Upper lobe of left lung (tissue), 6 donors: ENCODE data around the gene RNF40. TPM values are rescaled to one million over a fixed set of nuclear protein-coding genes. Genes with fewer than 3 reads are reported as not detected.
A peak's percentile ranks its signal among the peaks of the same experiment; 100 is the strongest.

Experiments used
- ATAC-seq, 2 donors: fragments of 200-7000 bp; cut with Tn5 transposase; one replicate each; pipeline ENCODE4 v1.9.1; 2022; ENCODE audit warnings: mild to moderate bottlenecking in 2 of 2, moderate library complexity in 2 of 2; ENCODE audit not compliant: low FRiP score in 2 of 2
- DNase-seq, 2 donors: peaks; one replicate each; pipeline ENCODE4 v3.0.0-alpha.2; 2019 to 2020
- H3K27ac ChIP-seq, 4 donors: fragments of 200-600 bp; sonication (generic); one replicate each; pipeline ENCODE4 v1.5.1; 2016 to 2019
- H3K27me3 ChIP-seq, 4 donors: fragments of 200-600 bp; sonication (generic); one replicate each; pipeline ENCODE4 v1.5.1; 2017 to 2019
- H3K36me3 ChIP-seq, 4 donors: fragments of 200-600 bp; sonication (generic); one replicate each; pipeline ENCODE4 v1.5.1; 2016 to 2019
- H3K4me1 ChIP-seq, 4 donors: fragments of 200-600 bp; sonication (generic); one replicate each; pipeline ENCODE4 v1.5.1; 2018 to 2019
- H3K4me3 ChIP-seq, 4 donors: fragments of 200-600 bp; sonication (generic); one replicate each; pipeline ENCODE4 v1.5.1; 2017 to 2019; ENCODE audit warnings: mild to moderate bottlenecking in 2 of 4, moderate library complexity in 1 of 4
- H3K9me3 ChIP-seq, 4 donors: fragments of 200-600 bp; sonication (generic); one replicate each; pipeline ENCODE4 v1.5.1; 2018 to 2019
- CTCF ChIP-seq, 6 experiments: fragments of 450-650 bp in 4 of 6; fragments of 200-600 bp in 2 of 6; sonication (generic) in 2 of 6; IDR thresholded peaks; one replicate each; pipeline ENCODE4 v1.5.1; 2016 to 2019; ENCODE audit warnings: antibody characterized with exemption in 6 of 6
- EP300 ChIP-seq, 4 donors: sonication (generic); formaldehyde crosslinking; IDR thresholded peaks; one replicate each; pipeline ENCODE4 v1.5.1; 2017; ENCODE audit warnings: antibody characterized with exemption in 4 of 4, control low read depth in 2 of 4
- POLR2A ChIP-seq, 4 donors: fragments of 450-650 bp; IDR thresholded peaks; one replicate each; pipeline ENCODE4 v1.5.1; 2016 to 2017; ENCODE audit warnings: antibody characterized with exemption in 4 of 4, mild to moderate bottlenecking in 2 of 4
- POLR2AphosphoS5 ChIP-seq, 2 donors: sonication (generic); formaldehyde crosslinking; IDR thresholded peaks; one replicate each; pipeline ENCODE4 v1.5.1; 2017; ENCODE audit warnings: antibody characterized with exemption in 2 of 2
- WGBS, 2 donors: methylation state at CpG; one replicate each; pipeline ENCODE4 v1.1.5; 2017 to 2018; 5-methylcytosine and 5-hydroxymethylcytosine counted together
- total RNA-seq, 6 donors: library from RNA; depleted of rRNA in 4 of 6; stranded (reverse); fragments of >200 nt in 4 of 6; gene quantifications; one replicate each; pipeline versions ENCODE4 v1.1.0 to v1.2.1, GENCODE V29; 2016 to 2021
- donor health status: DM: no; HTN: no; CAD: no; lungs with moderate emphysema.
- donor health status: DM: no; HTN: yes; CAD: no; lungs with severe emphysema.

The RNF40 gene
- total RNA-seq, 6 donors from 2014 or later = 69.9 to 137 (median 95.2) TPM

DNA sequence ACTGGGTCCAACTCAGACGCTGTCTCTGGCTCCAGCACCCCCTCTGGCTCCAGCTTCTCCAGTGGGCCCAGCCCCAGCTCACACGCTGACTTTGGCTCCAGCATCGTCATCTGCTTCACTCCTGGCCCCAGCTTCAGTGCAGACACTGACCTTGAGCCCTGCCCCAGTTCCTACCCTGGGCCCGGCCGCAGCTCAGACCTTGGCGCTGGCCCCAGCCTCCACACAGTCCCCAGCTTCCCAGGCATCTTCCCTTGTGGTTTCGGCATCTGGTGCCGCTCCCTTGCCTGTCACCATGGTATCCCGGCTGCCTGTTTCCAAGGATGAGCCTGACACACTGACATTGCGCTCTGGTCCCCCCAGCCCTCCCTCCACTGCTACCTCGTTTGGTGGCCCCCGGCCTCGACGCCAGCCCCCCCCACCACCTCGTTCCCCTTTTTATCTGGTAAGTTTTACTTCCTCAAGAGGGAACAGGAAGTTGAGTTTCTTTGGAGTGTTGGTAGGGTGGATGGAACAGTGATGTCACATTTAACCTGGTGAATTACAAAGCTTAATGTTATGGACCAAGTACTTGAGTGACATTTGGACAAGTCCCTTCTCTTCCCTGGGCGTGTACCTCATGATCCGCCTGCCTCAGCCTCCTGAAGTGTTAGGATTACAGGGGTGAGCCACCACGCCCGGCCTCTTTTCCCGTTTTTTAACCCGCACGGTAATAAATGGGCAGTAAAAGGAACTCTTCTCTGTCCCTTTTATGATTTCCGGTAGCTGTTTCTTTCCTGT, 37.3 kb upstream of the RNF40 start:
- Histone ChIP-seq H3K4me3 (no peak overlapping the region), H3K36me3 (peaks cover 55 to 98% (median 78%) of the 10 kb centered on the region in 4 donors), H3K27ac (peak overlapping the region in 2 of 4 donors; percentile 45 to 64), H3K4me1 (no peaks in the 10 kb centered on the region), H3K27me3 (no peaks in the 10 kb centered on the region), H3K9me3 (no peaks in the 10 kb centered on the region)
- TF ChIP-seq POLR2A (IDR thresholded peaks at IDR 0.05) (no peak), CTCF (IDR thresholded peaks at IDR 0.05) (no peak), POLR2AphosphoS5 (IDR thresholded peaks at IDR 0.05) (no peak), EP300 (IDR thresholded peaks at IDR 0.05) (no peak)
- 78 to 79% methylated on average over 23 of the region's 23 CpGs for WGBS, 2 donors
- peak; percentile 40 to 70 for ATAC-seq
- peak; percentile 33 to 85 for DNase-seq

- Histone ChIP-seq H3K4me1 (no peaks in the 10 kb centered on the region), H3K9me3 (no peaks in the 10 kb centered on the region), H3K27me3 (no peaks in the 10 kb centered on the region), H3K27ac (peak overlapping the region in 2 of 4 donors; percentile 45 to 64), H3K4me3 (no peak overlapping the region), H3K36me3 (peaks cover 55 to 98% (median 78%) of the 10 kb centered on the region in 4 donors)
- TF ChIP-seq CTCF (IDR thresholded peaks at IDR 0.05) = no peak
- no peak for TF ChIP-seq EP300 (IDR thresholded peaks at IDR 0.05)
- no peak for TF ChIP-seq POLR2A (IDR thresholded peaks at IDR 0.05)
- no peak for TF ChIP-seq POLR2AphosphoS5 (IDR thresholded peaks at IDR 0.05)
- WGBS, 2 donors = 91 to 95% methylated on average over 3 of the region's 3 CpGs
- ATAC-seq (no peak), DNase-seq (no peak)
Observed at GRCh38 chr16:30725418-30725792, 36.7 kb upstream of the RNF40 start.

DNA sequence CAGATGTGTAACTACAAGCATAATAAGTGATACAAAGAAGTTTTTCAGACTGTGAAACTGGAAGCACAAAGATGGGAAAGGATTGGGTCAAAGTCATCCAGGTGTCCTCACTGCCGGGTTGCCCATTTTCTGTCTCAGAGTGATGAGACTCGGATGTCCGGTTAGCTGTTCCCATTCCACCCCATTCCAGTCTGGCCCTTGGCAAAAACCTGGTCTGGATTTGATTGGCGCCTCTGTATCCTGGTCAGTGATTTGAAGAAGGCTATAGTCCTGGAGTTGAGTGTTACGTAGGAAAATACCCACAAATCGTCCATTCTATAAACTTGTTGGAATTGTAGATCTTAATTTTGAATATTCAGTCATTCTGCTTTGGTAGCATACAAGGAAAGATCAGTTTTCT, 33.8 kb upstream of the RNF40 start:
- ATAC-seq (no peak), DNase-seq (no peak)
- Histone ChIP-seq H3K4me1 (no peaks in the 10 kb centered on the region), H3K27me3 (no peaks in the 10 kb centered on the region), H3K4me3 (no peak overlapping the region), H3K27ac (no peak overlapping the region), H3K36me3 (peaks cover 41 to 97% (median 76%) of the 10 kb centered on the region in 4 donors), H3K9me3 (no peaks in the 10 kb centered on the region)
- TF ChIP-seq POLR2AphosphoS5 (IDR thresholded peaks at IDR 0.05) (no peak), POLR2A (IDR thresholded peaks at IDR 0.05) (no peak), CTCF (IDR thresholded peaks at IDR 0.05) (no peak), EP300 (IDR thresholded peaks at IDR 0.05) (no peak)
- 93 to 95% methylated on average over 6 of the region's 6 CpGs for WGBS, 2 donors

- TF ChIP-seq EP300 (IDR thresholded peaks at IDR 0.05) (no peak), POLR2AphosphoS5 (IDR thresholded peaks at IDR 0.05) (no peak), POLR2A (IDR thresholded peaks at IDR 0.05) (no peak), CTCF (IDR thresholded peaks at IDR 0.05) (no peak)
- H3K27me3 ChIP-seq = no peaks in the 10 kb centered on the region
Observed at GRCh38 chr16:30728899-30729672, 33.0 kb upstream of the RNF40 start.

More at GRCh38 chr16:30728899-30729672, 33.0 kb upstream of the RNF40 start:
- Histone ChIP-seq H3K27ac (peak overlapping the region in 1 of 4 donors; percentile 16), H3K4me3 (no peak overlapping the region), H3K36me3 (peaks cover 44 to 97% (median 76%) of the 10 kb centered on the region in 4 donors), H3K4me1 (no peaks in the 10 kb centered on the region), H3K9me3 (no peaks in the 10 kb centered on the region)
- ATAC-seq = peak in 1 of 2 donors; percentile 44
- peak in 1 of 2 donors; percentile 47 for DNase-seq
- WGBS, 2 donors = 80 to 81% methylated on average over 17 of the region's 17 CpGs
